Neural cell (in vitro differentiated cells): ENCODE results near the gene CIB1. TPM values are rescaled to one million over a fixed set of nuclear protein-coding genes. Genes with fewer than 3 reads are reported as not detected.

ENCODE experiments used
- H2AFZ ChIP-seq: fragments of 200-600, 300-800 bp; sonication (generic), shearing (Covaris generic); 2 replicates; pipeline ENCODE4 v1.6.0; 2014; ENCODE audit warnings: low read depth, mild to moderate bottlenecking, antibody characterized with exemption, low read length, moderate library complexity
- H3F3A ChIP-seq: fragments of 200-600 bp; shearing (Covaris generic); 2 replicates; pipeline ENCODE4 v1.6.1; 2016; ENCODE audit warnings: mild to moderate bottlenecking, moderate library complexity, mixed read lengths, antibody characterized with exemption, low read length; ENCODE audit not compliant: insufficient read depth, poor library complexity, severe bottlenecking
- H3K27ac ChIP-seq: fragments of 200-600, 300-800 bp; sonication (generic), shearing (Covaris generic); 2 replicates; pipeline ENCODE4 v1.5.1; 2014; ENCODE audit warnings: mild to moderate bottlenecking, low read length, moderate library complexity
- H3K27me3 ChIP-seq: fragments of 300-800, 200-600 bp; sonication (generic), shearing (Covaris generic); 2 replicates; pipeline ENCODE4 v1.6.0; 2014; ENCODE audit warnings: mild to moderate bottlenecking, low read depth, low read length, moderate library complexity; ENCODE audit not compliant: insufficient read depth
- H3K36me3 ChIP-seq: fragments of 300-800, 200-600 bp; sonication (generic), shearing (Covaris generic); 2 replicates; pipeline ENCODE4 v1.5.1; 2014; ENCODE audit warnings: mild to moderate bottlenecking, antibody characterized with exemption, low read length, moderate library complexity; ENCODE audit not compliant: insufficient read depth
- H3K4me2 ChIP-seq: fragments of 300-800, 200-600 bp; sonication (generic), shearing (Covaris generic); 2 replicates; pipeline ENCODE4 v1.6.0; 2014; ENCODE audit warnings: mild to moderate bottlenecking, low read length
- H3K4me3 ChIP-seq: fragments of 300-800, 200-600 bp; sonication (generic), shearing (Covaris generic); 2 replicates; pipeline ENCODE4 v1.5.1; 2014; ENCODE audit warnings: mild to moderate bottlenecking, low read length, moderate library complexity
- H3K79me2 ChIP-seq: fragments of 200-600 bp; shearing (Covaris generic); replicated peaks from 2 replicates; pipeline ENCODE4 v1.6.0; 2014; ENCODE audit warnings: mild to moderate bottlenecking, low read length, moderate library complexity; ENCODE audit not compliant: insufficient read depth
- H3K9ac ChIP-seq: fragments of 300-800, 200-600 bp; sonication (generic), shearing (Covaris generic); 2 replicates; pipeline ENCODE4 v1.6.1; 2016; ENCODE audit warnings: mild to moderate bottlenecking, low read length, mixed read lengths
- H3K9me2 ChIP-seq: fragments of 200-600 bp; shearing (Covaris generic); 2 replicates; pipeline ENCODE4 v1.6.1; 2016; ENCODE audit warnings: mild to moderate bottlenecking, low read length, mixed read lengths; ENCODE audit not compliant: insufficient read depth
- H3K9me3 ChIP-seq: fragments of 200-600, 300-800 bp; sonication (generic), shearing (Covaris generic); 2 replicates; pipeline ENCODE4 v1.6.1; 2016; ENCODE audit warnings: mild to moderate bottlenecking, mixed run types, low read length, moderate library complexity, mixed read lengths
- H4K20me1 ChIP-seq: fragments of 200-600 bp; shearing (Covaris generic); 2 replicates; pipeline ENCODE4 v1.6.1; 2016; ENCODE audit warnings: mild to moderate bottlenecking, mixed run types; ENCODE audit not compliant: insufficient read depth
- EP300 ChIP-seq: fragments of 450-650 bp; conservative IDR thresholded peaks from 2 replicates; pipeline ENCODE4 v1.6.1; 2014; ENCODE audit warnings: antibody characterized with exemption, mild to moderate bottlenecking, moderate library complexity; ENCODE audit not compliant: poor library complexity, severe bottlenecking
- EZH2 ChIP-seq: fragments of 200-600, 300-800 bp; shearing (Covaris generic), sonication (generic); IDR thresholded peaks from 2 replicates; pipeline ENCODE4 v1.6.1; 2014; ENCODE audit warnings: antibody characterized with exemption, low read length, borderline replicate concordance, mild to moderate bottlenecking; ENCODE audit not compliant: insufficient read depth, poor library complexity, severe bottlenecking
- MXI1 ChIP-seq: fragments of 450-650 bp; conservative IDR thresholded peaks from 2 replicates; pipeline ENCODE4 v1.6.1; 2014; ENCODE audit warnings: antibody characterized with exemption, mild to moderate bottlenecking; ENCODE audit not compliant: poor library complexity, severe bottlenecking
- POLR2AphosphoS5 ChIP-seq: IDR thresholded peaks from 2 replicates; pipeline ENCODE4 v1.6.1; 2012
- RAD21 ChIP-seq: fragments of 450-650 bp; conservative IDR thresholded peaks from 2 replicates; pipeline ENCODE4 v1.6.1; 2014; ENCODE audit warnings: antibody characterized with exemption, mild to moderate bottlenecking, moderate library complexity
- REST ChIP-seq: IDR thresholded peaks from 2 replicates; pipeline ENCODE4 v1.6.1; 2012; ENCODE audit warnings: borderline replicate concordance
- SMC3 ChIP-seq: fragments of 450-650 bp; conservative IDR thresholded peaks from 2 replicates; pipeline ENCODE4 v1.6.1; 2014; ENCODE audit warnings: antibody characterized with exemption, mild to moderate bottlenecking, moderate library complexity; ENCODE audit not compliant: poor library complexity
- TAF1 ChIP-seq: IDR thresholded peaks from 2 replicates; pipeline ENCODE4 v1.6.1; 2012; ENCODE audit warnings: low read depth
- polyA plus RNA-seq: library from polyadenylated mRNA; depleted of rRNA; stranded (reverse); fragments of >200 nt; gene quantifications from 2 replicates; pipeline ENCODE4 v1.2.3, GENCODE V29; 2014
- TF ChIP-seq, protein P1 (sequence below): fragments of 450-650 bp; IDR thresholded peaks from 2 replicates; pipeline ENCODE4 v1.5.1; 2014; ENCODE audit warnings: antibody characterized with exemption, mild to moderate bottlenecking, moderate library complexity; ENCODE audit not compliant: poor library complexity, severe bottlenecking

CIB1 gene
- polyA plus RNA-seq, 1 donor from 2014 or later: 9.4 TPM

DNA sequence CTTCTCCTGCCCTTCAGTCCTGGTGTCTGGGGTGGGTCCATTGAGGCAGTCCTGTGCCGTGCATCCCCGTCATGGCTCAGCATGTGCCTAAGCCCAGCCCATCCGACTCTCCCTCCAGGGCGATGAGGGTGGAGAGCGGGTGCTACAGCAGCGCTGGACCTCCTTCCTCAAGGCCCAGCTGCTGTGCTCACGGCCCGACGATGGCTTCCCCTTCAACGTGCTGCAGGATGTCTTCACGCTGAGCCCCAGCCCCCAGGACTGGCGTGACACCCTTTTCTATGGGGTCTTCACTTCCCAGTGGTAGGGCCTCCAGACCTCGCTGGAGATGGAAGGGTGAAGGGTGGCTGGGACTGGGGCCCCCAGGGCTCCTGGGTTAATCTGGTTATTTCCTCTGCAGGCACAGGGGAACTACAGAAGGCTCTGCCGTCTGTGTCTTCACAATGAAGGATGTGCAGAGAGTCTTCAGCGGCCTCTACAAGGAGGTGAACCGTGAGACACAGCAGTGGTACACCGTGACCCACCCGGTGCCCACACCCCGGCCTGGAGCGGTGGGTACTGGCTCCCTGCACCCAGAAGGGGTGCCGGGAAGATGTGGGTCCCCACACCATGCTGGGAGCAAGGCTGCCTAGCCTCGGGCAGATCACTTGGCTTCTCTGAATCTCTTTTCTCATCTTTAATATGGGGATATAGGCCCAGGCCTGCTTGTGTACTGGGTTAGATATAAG, 10.1 kb downstream of the CIB1 start:
- Histone ChIP-seq H3K4me3 (no peak overlapping the region), H3K9me3 (no peaks in the 10 kb centered on the region), H3K27me3 (no peaks in the 10 kb centered on the region), H3K36me3 (no peaks in the 10 kb centered on the region), H3K4me2 (no peak overlapping the region), H3K9me2 (no peaks in the 10 kb centered on the region), H3K27ac (no peak overlapping the region), H4K20me1 (no peaks in the 10 kb centered on the region), H3K79me2 (no peaks in the 10 kb centered on the region), H3F3A (no peaks in the 10 kb centered on the region), H3K9ac (no peak overlapping the region), H2AFZ (no peak overlapping the region)
- TF ChIP-seq POLR2AphosphoS5: no peak
- TF ChIP-seq TAF1: no peak
- TF ChIP-seq REST: no peak
- TF ChIP-seq EZH2: no peak
- TF ChIP-seq, protein P1, sequence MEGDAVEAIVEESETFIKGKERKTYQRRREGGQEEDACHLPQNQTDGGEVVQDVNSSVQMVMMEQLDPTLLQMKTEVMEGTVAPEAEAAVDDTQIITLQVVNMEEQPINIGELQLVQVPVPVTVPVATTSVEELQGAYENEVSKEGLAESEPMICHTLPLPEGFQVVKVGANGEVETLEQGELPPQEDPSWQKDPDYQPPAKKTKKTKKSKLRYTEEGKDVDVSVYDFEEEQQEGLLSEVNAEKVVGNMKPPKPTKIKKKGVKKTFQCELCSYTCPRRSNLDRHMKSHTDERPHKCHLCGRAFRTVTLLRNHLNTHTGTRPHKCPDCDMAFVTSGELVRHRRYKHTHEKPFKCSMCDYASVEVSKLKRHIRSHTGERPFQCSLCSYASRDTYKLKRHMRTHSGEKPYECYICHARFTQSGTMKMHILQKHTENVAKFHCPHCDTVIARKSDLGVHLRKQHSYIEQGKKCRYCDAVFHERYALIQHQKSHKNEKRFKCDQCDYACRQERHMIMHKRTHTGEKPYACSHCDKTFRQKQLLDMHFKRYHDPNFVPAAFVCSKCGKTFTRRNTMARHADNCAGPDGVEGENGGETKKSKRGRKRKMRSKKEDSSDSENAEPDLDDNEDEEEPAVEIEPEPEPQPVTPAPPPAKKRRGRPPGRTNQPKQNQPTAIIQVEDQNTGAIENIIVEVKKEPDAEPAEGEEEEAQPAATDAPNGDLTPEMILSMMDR: no peak
- TF ChIP-seq SMC3: no peak
- no peak for TF ChIP-seq RAD21
- TF ChIP-seq MXI1: no peak
- no peak for TF ChIP-seq EP300

GRCh38 chr15:90222547-90222946, 11.2 kb downstream of the CIB1 start:
- no peak overlapping the region for H3K27ac ChIP-seq
- H3K9me3 ChIP-seq: no peaks in the 10 kb centered on the region
- no peak overlapping the region for H3K4me2 ChIP-seq
- H3K9me2 ChIP-seq: no peaks in the 10 kb centered on the region
- H3K36me3 ChIP-seq: no peaks in the 10 kb centered on the region
- TF ChIP-seq TAF1 (no peak), POLR2AphosphoS5 (no peak), SMC3 (no peak), MXI1 (no peak), EP300 (no peak), RAD21 (no peak), EZH2 (no peak), REST (no peak)
- TF ChIP-seq, protein P1: no peak
- H3K9ac ChIP-seq: no peak overlapping the region
- no peaks in the 10 kb centered on the region for H4K20me1 ChIP-seq
- H3K4me3 ChIP-seq: no peak overlapping the region
- H2AFZ ChIP-seq: no peak overlapping the region
- H3K79me2 ChIP-seq: no peaks in the 10 kb centered on the region
- no peaks in the 10 kb centered on the region for H3F3A ChIP-seq
- no peaks in the 10 kb centered on the region for H3K27me3 ChIP-seq
